ENCODE data around the gene GSC2.

Gene GSC2

DNA sequence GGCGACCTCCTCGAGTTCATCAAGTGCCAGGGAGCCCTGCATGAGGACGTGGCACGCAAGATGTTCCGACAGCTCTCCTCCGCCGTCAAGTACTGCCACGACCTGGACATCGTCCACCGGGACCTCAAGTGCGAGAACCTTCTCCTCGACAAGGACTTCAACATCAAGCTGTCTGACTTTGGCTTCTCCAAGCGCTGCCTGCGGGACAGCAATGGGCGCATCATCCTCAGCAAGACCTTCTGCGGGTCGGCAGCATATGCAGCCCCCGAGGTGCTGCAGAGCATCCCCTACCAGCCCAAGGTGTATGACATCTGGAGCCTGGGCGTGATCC is 18.4 kb downstream of the GSC2 start:
- TF ChIP-seq, protein P1, sequence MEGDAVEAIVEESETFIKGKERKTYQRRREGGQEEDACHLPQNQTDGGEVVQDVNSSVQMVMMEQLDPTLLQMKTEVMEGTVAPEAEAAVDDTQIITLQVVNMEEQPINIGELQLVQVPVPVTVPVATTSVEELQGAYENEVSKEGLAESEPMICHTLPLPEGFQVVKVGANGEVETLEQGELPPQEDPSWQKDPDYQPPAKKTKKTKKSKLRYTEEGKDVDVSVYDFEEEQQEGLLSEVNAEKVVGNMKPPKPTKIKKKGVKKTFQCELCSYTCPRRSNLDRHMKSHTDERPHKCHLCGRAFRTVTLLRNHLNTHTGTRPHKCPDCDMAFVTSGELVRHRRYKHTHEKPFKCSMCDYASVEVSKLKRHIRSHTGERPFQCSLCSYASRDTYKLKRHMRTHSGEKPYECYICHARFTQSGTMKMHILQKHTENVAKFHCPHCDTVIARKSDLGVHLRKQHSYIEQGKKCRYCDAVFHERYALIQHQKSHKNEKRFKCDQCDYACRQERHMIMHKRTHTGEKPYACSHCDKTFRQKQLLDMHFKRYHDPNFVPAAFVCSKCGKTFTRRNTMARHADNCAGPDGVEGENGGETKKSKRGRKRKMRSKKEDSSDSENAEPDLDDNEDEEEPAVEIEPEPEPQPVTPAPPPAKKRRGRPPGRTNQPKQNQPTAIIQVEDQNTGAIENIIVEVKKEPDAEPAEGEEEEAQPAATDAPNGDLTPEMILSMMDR (IDR thresholded peaks at IDR 0.05; ENCODE audit: low read depth, low read length), result no peak
- no peak for DNase-seq (ENCODE audit: low read depth in 2 of 2)
- no peak overlapping the region for H3K4me3 ChIP-seq (replicated peaks in 1 of 2; ENCODE audit: low read depth in 2 of 2, low read length in 2 of 2)

DNA sequence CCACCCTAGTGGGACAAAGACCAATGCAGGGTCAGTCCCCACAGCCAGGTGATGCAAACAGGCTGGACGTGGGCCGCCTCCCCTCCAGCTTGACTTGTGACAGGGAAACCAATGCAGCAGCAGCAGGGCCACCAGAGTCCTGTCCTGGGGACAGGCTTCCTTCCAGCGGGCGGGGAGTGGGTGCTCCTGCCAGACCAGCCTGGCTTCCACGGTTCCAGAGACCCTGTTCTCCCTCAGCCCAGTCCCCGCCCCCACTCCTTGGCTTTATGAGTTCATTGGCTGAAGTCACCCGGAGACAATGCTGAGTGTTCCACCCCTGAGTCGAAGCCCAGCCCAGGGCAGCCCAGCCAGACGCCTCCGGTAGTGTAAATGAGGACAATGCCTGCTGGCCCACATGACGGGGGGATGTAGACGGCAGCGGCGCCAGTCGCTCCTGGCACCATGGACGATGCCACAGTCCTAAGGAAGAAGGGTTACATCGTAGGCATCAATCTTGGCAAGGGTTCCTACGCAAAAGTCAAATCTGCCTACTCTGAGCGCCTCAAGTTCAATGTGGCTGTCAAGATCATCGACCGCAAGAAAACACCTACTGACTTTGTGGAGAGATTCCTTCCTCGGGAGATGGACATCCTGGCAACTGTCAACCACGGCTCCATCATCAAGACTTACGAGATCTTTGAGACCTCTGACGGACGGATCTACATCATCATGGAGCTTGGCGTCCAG is 19.0 kb downstream of the GSC2 start, which contains the start of gene TSSK2:
Gene TSSK2 (plus strand): TSS at position 350 of the 726 bp plus-strand sequence. CDS start 92 bp downstream, at position 442.
- TF ChIP-seq, protein P1 (IDR thresholded peaks at IDR 0.05; ENCODE audit: low read depth, low read length), result no peak

DNA sequence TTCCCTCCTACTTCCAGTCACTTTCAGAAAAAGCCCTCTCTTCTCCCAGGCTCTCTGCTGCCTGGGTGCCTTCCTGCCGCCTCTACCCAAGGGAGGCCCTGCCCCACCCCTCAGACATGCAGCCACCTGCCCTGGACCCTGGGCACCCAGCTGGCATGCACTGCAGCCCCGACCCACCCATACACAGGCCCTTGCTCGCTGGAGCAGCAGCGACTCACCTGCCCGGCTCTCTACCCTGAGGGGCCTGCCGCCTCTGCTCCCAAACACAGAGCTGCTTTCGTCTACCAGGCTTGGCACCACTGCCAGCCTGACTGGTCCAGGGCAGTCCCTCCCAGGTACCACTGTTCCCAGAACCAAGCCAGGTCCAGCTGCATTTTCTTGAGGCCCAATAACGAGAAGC is 20.2 kb downstream of the GSC2 start:
- no peak for DNase-seq (ENCODE audit: low read depth in 2 of 2)
- TF ChIP-seq, protein P1 (IDR thresholded peaks at IDR 0.05; ENCODE audit: low read depth, low read length), result no peak
- H3K4me3 ChIP-seq (replicated peaks in 1 of 2; ENCODE audit: low read depth in 2 of 2, low read length in 2 of 2), result no peak overlapping the region

More for the DNA sequence above, 19.0 kb downstream of the GSC2 start, which contains the start of gene TSSK2:
- H3K4me3 ChIP-seq (replicated peaks in 1 of 2; ENCODE audit: low read depth in 2 of 2, low read length in 2 of 2), result no peak within 1 kb of the TSS
- no peak for DNase-seq (ENCODE audit: low read depth in 2 of 2)

DNA sequence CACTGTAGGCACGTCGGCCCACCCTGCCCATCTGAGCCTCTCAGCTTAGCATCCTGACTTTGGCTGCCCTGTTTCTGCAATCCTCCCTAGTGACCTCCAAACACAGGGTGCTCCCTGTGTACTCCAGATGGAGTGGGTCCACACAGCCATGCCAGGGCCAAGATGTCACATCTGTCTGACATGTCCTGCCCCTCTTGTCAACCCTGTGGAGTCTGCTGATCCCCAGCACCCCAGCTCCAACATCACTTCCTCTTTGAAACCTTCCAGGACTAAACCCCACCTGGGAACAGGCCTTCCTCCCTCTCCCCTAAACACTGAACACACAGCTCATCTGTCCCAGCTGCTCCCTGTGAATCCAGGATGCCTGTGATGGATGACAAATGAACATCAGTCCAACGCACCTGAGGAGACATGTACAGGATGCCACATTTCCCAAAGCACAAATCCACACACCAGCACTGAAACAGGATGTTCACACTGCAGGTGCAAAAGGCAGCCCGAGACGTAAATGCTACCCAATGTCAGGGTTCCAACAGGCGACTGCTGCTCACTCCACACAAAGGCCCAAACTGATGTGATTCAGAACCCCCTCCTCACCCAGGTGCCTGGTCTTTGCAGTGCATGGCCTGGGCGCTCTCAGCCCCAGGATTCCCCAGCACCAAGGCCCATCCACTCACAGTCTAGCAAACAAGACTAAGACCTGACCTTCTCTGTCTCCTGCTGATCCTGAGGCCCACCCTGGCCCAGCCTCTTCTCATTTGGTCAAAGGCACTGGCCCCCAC is 21.0 kb downstream of the GSC2 start:
- TF ChIP-seq, protein P1 (IDR thresholded peaks at IDR 0.05; ENCODE audit: low read depth, low read length), result no peak
- DNase-seq (ENCODE audit: low read depth in 2 of 2), result no peak
- H3K4me3 ChIP-seq (replicated peaks in 1 of 2; ENCODE audit: low read depth in 2 of 2, low read length in 2 of 2), result no peak overlapping the region

DNA sequence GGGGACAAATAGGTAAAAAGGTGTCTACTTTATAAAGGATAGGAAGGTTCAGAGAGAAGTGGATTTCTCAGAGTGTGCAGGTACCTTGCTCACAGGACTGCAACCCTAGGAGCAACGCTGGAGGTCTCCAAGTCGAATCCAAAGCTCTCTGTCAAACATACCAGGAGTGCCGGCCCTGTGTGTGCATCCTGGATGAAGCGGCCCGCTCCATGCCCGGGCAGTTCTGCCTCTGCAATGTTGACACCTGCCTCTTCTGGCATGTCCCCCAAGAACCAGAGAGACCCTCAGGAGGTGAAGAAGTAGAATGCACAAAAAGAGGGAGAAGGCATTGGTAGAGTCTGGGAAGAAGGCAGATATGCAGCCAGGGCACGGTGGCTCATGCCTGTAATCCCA is 22.1 kb downstream of the GSC2 start:
- H3K4me3 ChIP-seq (replicated peaks in 1 of 2; ENCODE audit: low read depth in 2 of 2, low read length in 2 of 2), result no peak overlapping the region
- TF ChIP-seq, protein P1 (IDR thresholded peaks at IDR 0.05; ENCODE audit: low read depth, low read length), result no peak
- DNase-seq (ENCODE audit: low read depth in 2 of 2), result no peak

DNA sequence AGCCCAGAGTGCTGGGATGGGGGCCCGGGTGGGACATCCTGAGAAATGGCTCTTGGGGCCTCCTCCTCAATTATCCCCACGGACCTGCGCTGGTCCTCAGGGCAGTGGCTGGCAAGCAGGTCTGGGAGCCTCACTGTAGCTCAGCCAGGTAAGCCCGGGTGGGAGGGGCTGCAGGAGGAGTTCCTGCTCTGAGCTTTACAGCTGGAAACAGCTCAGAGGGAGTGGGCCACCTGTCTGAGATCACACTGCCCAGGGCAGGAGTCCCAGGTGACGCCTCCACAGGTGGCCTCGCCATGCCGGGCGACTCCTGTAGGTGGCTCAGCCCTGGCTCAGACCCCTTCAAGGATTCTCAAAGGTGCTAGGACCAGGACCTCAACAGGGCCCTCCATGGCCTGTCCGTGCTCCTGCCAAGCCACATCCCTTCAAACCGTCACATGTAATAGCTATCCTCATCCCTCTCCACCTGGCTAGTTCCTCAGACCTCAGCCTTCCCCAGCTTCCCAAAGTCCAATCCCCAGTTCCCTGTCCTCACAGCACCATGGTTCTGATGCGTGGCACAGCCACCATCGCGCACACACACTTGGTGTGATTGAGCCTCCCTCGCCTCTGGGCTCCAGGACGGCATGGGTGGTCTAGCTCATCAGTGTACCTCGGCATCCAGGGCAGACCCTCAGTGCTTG is 22.6 kb downstream of the GSC2 start:
- no peak overlapping the region for H3K4me3 ChIP-seq (replicated peaks in 1 of 2; ENCODE audit: low read depth in 2 of 2, low read length in 2 of 2)
- no peak for DNase-seq (ENCODE audit: low read depth in 2 of 2)
- TF ChIP-seq, protein P1 (IDR thresholded peaks at IDR 0.05; ENCODE audit: low read depth, low read length), result no peak
